Measurements from ENCODE around the gene CIB2. TPM values are rescaled to one million over a fixed set of nuclear protein-coding genes. Genes with fewer than 3 reads are reported as not detected.

CIB2 gene
- total RNA-seq, 4 donors from 2014 or later = 17.5 to 70.9 (median 21.0) TPM

GRCh38 chr15:78082106-78082742 lies 49.0 kb downstream of the CIB2 start:
- Histone ChIP-seq H3K9me3 (no peaks in the 10 kb centered on the region), H3K4me3 (no peak overlapping the region), H3K4me1 (peaks cover 0 to 28% (median 1%) of the 10 kb centered on the region in 4 donors), H3K27ac (peak overlapping the region; percentile 17 to 46 (median 28)), H3K27me3 (no peaks in the 10 kb centered on the region), H3K36me3 (no peaks in the 10 kb centered on the region)
- no peak for TF ChIP-seq POLR2A (IDR thresholded peaks at IDR 0.05)
- TF ChIP-seq CTCF (IDR thresholded peaks at IDR 0.05) = no peak
- DNase-seq = peak in 2 of 3 donors; percentile 46

GRCh38 chr15:78080088-78080460 lies 51.2 kb downstream of the CIB2 start:
- H3K4me3 ChIP-seq = no peak overlapping the region
- TF ChIP-seq CTCF (IDR thresholded peaks at IDR 0.05) (no peak), POLR2A (IDR thresholded peaks at IDR 0.05) (no peak)
- H3K27me3 ChIP-seq = no peaks in the 10 kb centered on the region
- no peaks in the 10 kb centered on the region for H3K9me3 ChIP-seq
- H3K4me1 ChIP-seq = peaks cover 0 to 43% (median 3%) of the 10 kb centered on the region in 4 donors
- no peak overlapping the region for H3K27ac ChIP-seq
- peak in 2 of 3 donors; percentile 28 to 42 for DNase-seq
- H3K36me3 ChIP-seq = no peaks in the 10 kb centered on the region

GRCh38 chr15:78079298-78080087 lies 51.8 kb downstream of the CIB2 start:
- Histone ChIP-seq H3K4me1 (peaks cover 0 to 44% (median 3%) of the 10 kb centered on the region in 4 donors), H3K36me3 (no peaks in the 10 kb centered on the region), H3K9me3 (no peaks in the 10 kb centered on the region), H3K27ac (no peak overlapping the region), H3K4me3 (no peak overlapping the region), H3K27me3 (no peaks in the 10 kb centered on the region)
- TF ChIP-seq CTCF (IDR thresholded peaks at IDR 0.05) (no peak), POLR2A (IDR thresholded peaks at IDR 0.05) (no peak)
- DNase-seq = peak in 2 of 3 donors; percentile 26 to 33

- Histone ChIP-seq H3K4me3 (peak overlapping the region; percentile 83 to 96 (median 90)), H3K27me3 (no peaks in the 10 kb centered on the region), H3K4me1 (peaks cover 0 to 44% (median 3%) of the 10 kb centered on the region in 4 donors), H3K9me3 (no peaks in the 10 kb centered on the region), H3K27ac (peak overlapping the region; percentile 61 to 97 (median 93)), H3K36me3 (no peaks in the 10 kb centered on the region)
- no peak for TF ChIP-seq POLR2A (IDR thresholded peaks at IDR 0.05)
- no peak for TF ChIP-seq CTCF (IDR thresholded peaks at IDR 0.05)
- no peak for DNase-seq
These were observed 53.4 kb downstream of the CIB2 start for GRCh38 chr15:78077871-78078210.

- H3K4me1 ChIP-seq = peaks cover 0 to 44% (median 3%) of the 10 kb centered on the region in 4 donors
- no peaks in the 10 kb centered on the region for H3K27me3 ChIP-seq
- no peaks in the 10 kb centered on the region for H3K36me3 ChIP-seq
- H3K27ac ChIP-seq = peak within 1 kb of the TSS; percentile 85 to 97 (median 93)
- H3K4me3 ChIP-seq = peak within 1 kb of the TSS; percentile 83 to 96 (median 90)
- no peaks in the 10 kb centered on the region for H3K9me3 ChIP-seq
- TF ChIP-seq CTCF (IDR thresholded peaks at IDR 0.05) = no peak
- peak in 1 of 2 donors; percentile 51 for TF ChIP-seq POLR2A (IDR thresholded peaks at IDR 0.05)
- DNase-seq = peak; percentile 69 to 85 (median 85)
These were observed 54.0 kb downstream of the CIB2 start, which contains the start of gene TBC1D2B for GRCh38 chr15:78077053-78077870. Gene TBC1D2B, minus strand, starts transcription at chr15:78077711. Its CDS starts 59 bp downstream, at chr15:78077652.

Measured in Peyer's patch (tissue), 4 donors.